Common myeloid progenitor, CD34-positive (primary cell): ENCODE measurements around the gene UPK3A.
"Not testable (repeated sequence)": the region's sequence is repeated elsewhere in the genome, so short reads cannot be mapped to it uniquely, and the experiment has no call there.

Experiments used
- CTCF ChIA-PET: fragments of 350-600 bp; sonication (Branson Sonifier 250); formaldehyde crosslinking; loops from one replicate; lab custom pipeline; 2021; ENCODE audit warnings: antibody characterized with exemption; lab: Charles Lee
- POLR2A ChIA-PET: fragments of 350-600 bp; sonication (Branson Sonifier 250); formaldehyde crosslinking; loops from one replicate; lab custom pipeline; 2021; ENCODE audit warnings: antibody characterized with exemption; lab: Charles Lee
- DNase-seq, 3 donors: peaks; one replicate each; pipeline versions ENCODE4 v3.0.0 to v3.0.0-alpha.2; 2013
- H3K27ac ChIP-seq, 2 experiments: 1 replicate in 1 of 2; 2 replicates in 1 of 2; pipeline ENCODE4 v1.7.0; 2013; ENCODE audit warnings: inconsistent platforms in 2 of 2, low read length in 2 of 2, mild to moderate bottlenecking in 2 of 2, low read depth in 1 of 2, moderate library complexity in 1 of 2; ENCODE audit not compliant: severe bottlenecking in 2 of 2, insufficient read depth in 1 of 2, poor library complexity in 1 of 2
- H3K27me3 ChIP-seq, 5 experiments: replicated peaks in 2 of 5; 1 replicate in 3 of 5; 2 replicates in 2 of 5; pipeline versions ENCODE4 v1.6.1 to v1.7.0; 2013; ENCODE audit warnings: low read length in 4 of 5, mild to moderate bottlenecking in 2 of 5, moderate library complexity in 2 of 5, inconsistent platforms in 1 of 5; ENCODE audit not compliant: insufficient read depth in 5 of 5, control insufficient read depth in 4 of 5
- H3K36me3 ChIP-seq, 4 experiments: 1 replicate in 2 of 4; 2 replicates in 2 of 4; pipeline versions ENCODE4 v1.6.1 to v1.7.0; 2013; ENCODE audit warnings: low read length in 3 of 4, control low read depth in 1 of 4, mild to moderate bottlenecking in 1 of 4; ENCODE audit not compliant: control insufficient read depth in 4 of 4, insufficient read depth in 4 of 4
- H3K4me1 ChIP-seq, 4 experiments: 1 replicate in 3 of 4; 2 replicates in 1 of 4; pipeline versions ENCODE4 v1.6.1 to v1.7.1; 2013; ENCODE audit warnings: low read length in 3 of 4, mild to moderate bottlenecking in 3 of 4, control low read depth in 1 of 4, inconsistent platforms in 1 of 4, moderate library complexity in 1 of 4; ENCODE audit not compliant: control insufficient read depth in 4 of 4, insufficient read depth in 4 of 4; ENCODE audit errors: control extremely low read depth in 1 of 4
- H3K4me3 ChIP-seq, 7 experiments: 1 replicate in 4 of 7; 2 replicates in 3 of 7; pipeline versions ENCODE4 v1.5.1 to v1.7.0; 2013; ENCODE audit warnings: mild to moderate bottlenecking in 7 of 7, low read length in 6 of 7, moderate library complexity in 6 of 7, inconsistent platforms in 2 of 7, low read depth in 2 of 7, control low read depth in 1 of 7; ENCODE audit not compliant: insufficient read depth in 4 of 7, control insufficient read depth in 1 of 7; ENCODE audit errors: extremely low read depth in 1 of 7
- H3K9me3 ChIP-seq, 5 experiments: 1 replicate in 4 of 5; 2 replicates in 1 of 5; pipeline versions ENCODE4 v1.6.1 to v1.7.1; 2013; ENCODE audit warnings: low read length in 4 of 5, mild to moderate bottlenecking in 2 of 5, inconsistent platforms in 1 of 5, low read depth in 1 of 5, moderate library complexity in 1 of 5; ENCODE audit not compliant: control insufficient read depth in 4 of 5, insufficient read depth in 2 of 5; ENCODE audit errors: control extremely low read depth in 1 of 5
- WGBS: methylation state at CpG from one replicate; pipeline ENCODE4 v1.1.5; 2013; ENCODE audit not compliant: insufficient coverage; 5-methylcytosine and 5-hydroxymethylcytosine counted together

Gene UPK3A

GRCh38 chr22:45271667-45272201, 13.0 kb upstream of the UPK3A start:
- no peaks in the 10 kb centered on the region for H3K9me3 ChIP-seq
- H3K4me3 ChIP-seq, result no peak overlapping the region
- peaks cover 0 to 17% (median 7%) of the 10 kb centered on the region in 5 experiments for H3K27me3 ChIP-seq
- ChIA-PET POLR2A (interaction anchor here (0.7 kb wide), 1 partner anchor 46 kb away, joined by 3 read pairs; no protein-coding TSS in a partner anchor), CTCF (interaction anchor here (1.1 to 2.8 kb wide), 4 partner anchors 10 to 162 kb away, joined by 3 to 9 read pairs (median 4); no protein-coding TSS in a partner anchor)
- no peaks in the 10 kb centered on the region for H3K36me3 ChIP-seq
- 77% methylated on average over 13 of the region's 13 CpGs for WGBS
- no peak overlapping the region for H3K27ac ChIP-seq
- DNase-seq, result no peak
- H3K4me1 ChIP-seq, result peaks cover 0 to 15% (median 13%) of the 10 kb centered on the region in 4 experiments

GRCh38 chr22:45272498-45272897, 12.3 kb upstream of the UPK3A start:
- peaks cover 0 to 17% (median 7%) of the 10 kb centered on the region in 5 experiments for H3K27me3 ChIP-seq
- H3K4me3 ChIP-seq, result no peak overlapping the region
- no peak for DNase-seq
- H3K9me3 ChIP-seq, result no peaks in the 10 kb centered on the region
- 96% methylated on average over 7 of the region's 7 CpGs for WGBS
- no peak overlapping the region for H3K27ac ChIP-seq
- H3K36me3 ChIP-seq, result no peaks in the 10 kb centered on the region
- peaks cover 0 to 15% (median 13%) of the 10 kb centered on the region in 4 experiments for H3K4me1 ChIP-seq
- POLR2A ChIA-PET, result no interaction called here
- CTCF ChIA-PET, result interaction anchor here (1.1 to 2.8 kb wide), 3 partner anchors 10 to 161 kb away, joined by 3 to 9 read pairs (median 5); no protein-coding TSS in a partner anchor

DNA sequence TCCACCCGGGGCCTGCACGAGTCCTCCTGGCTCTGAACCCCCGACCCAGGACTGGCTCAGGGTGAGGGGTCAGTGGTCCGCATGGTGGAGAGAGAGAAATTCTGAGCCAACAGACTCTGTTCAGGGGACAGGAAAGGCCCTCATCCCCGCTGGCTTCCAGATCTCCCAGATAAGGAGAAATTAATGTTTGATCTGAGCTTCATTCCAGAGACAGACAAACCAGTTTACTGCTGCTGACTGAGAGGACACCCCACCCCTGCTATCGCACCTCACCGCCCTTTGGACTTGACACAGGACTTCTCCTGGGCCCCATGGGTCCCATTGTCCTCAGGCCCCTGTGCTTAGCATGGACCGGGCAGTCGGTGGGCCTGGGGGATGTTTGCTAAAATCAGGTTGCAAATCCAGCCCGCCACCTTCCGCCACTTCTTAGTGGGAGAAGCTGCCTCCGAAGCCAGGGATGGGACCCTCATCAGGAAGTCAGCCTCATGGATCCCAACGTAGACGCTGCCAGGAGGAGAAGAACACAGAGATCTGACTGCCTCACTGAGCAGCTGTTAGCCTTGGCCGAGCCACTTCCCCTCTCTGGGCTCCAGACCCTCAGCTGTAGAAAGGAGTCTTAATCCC, 11.2 kb upstream of the UPK3A start:
- Histone ChIP-seq H3K27me3 (peaks cover 0 to 17% (median 7%) of the 10 kb centered on the region in 5 experiments), H3K27ac (no peak overlapping the region), H3K9me3 (no peaks in the 10 kb centered on the region), H3K4me1 (peaks cover 0 to 12% (median 10%) of the 10 kb centered on the region in 4 experiments), H3K36me3 (no peaks in the 10 kb centered on the region), H3K4me3 (no peak overlapping the region)
- CTCF ChIA-PET, result no interaction called here
- POLR2A ChIA-PET, result interaction anchor here (0.6 kb wide), 1 partner anchor 9 kb away, joined by 8 read pairs; no protein-coding TSS in a partner anchor
- 91% methylated on average over 14 of the region's 15 CpGs for WGBS
- DNase-seq, result no peak

GRCh38 chr22:45276507-45277105, 8.1 kb upstream of the UPK3A start:
- peaks cover 0 to under 1% (median 0%) of the 10 kb centered on the region in 5 experiments for H3K27me3 ChIP-seq
- H3K9me3 ChIP-seq, result no peaks in the 10 kb centered on the region
- H3K27ac ChIP-seq, result no peak overlapping the region
- CTCF ChIA-PET, result no interaction called here
- H3K4me3 ChIP-seq, result no peak overlapping the region
- over 99% methylated on average over 12 of the region's 12 CpGs for WGBS
- peaks cover 0 to 10% (median 8%) of the 10 kb centered on the region in 4 experiments for H3K4me1 ChIP-seq
- no peaks in the 10 kb centered on the region for H3K36me3 ChIP-seq
- no peak for DNase-seq
- POLR2A ChIA-PET, result interaction anchor here (0.5 kb wide), 1 partner anchor 62 kb away, joined by 3 read pairs; no protein-coding TSS in a partner anchor

DNA sequence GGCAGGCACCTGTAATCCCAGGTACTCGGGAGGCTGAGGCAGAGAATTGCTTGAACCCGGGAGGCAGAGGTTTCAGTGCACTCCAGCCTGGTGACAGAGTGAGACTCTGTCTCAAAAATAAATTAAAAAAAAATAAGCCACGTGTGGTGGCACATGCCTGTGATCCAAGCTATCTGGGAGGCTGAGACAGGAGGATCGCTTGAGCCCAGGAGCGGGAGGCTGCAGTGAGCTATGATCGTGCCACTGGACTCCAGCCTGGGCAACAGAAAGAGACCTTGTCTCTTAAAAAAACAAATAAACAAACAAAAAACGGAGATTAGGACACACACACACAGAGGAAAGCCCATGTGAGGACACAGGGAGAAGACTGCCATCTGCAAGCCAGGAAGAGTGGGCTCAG, 7.0 kb upstream of the UPK3A start:
- H3K27me3 ChIP-seq, DNase-seq, H3K4me3 ChIP-seq, POLR2A ChIA-PET, H3K9me3 ChIP-seq, H3K27ac ChIP-seq, H3K4me1 ChIP-seq, H3K36me3 ChIP-seq: not testable (repeated sequence)
- CTCF ChIA-PET, result interaction anchor here (0.6 kb wide), 1 partner anchor 461 kb away, joined by 3 read pairs; no protein-coding TSS in a partner anchor
- 91% methylated on average over 6 of the region's 7 CpGs for WGBS

GRCh38 chr22:45278125-45278524, 6.6 kb upstream of the UPK3A start:
- no peak overlapping the region for H3K27ac ChIP-seq
- peaks cover 0 to 10% (median 8%) of the 10 kb centered on the region in 4 experiments for H3K4me1 ChIP-seq
- no peak overlapping the region for H3K4me3 ChIP-seq
- H3K36me3 ChIP-seq, result no peaks in the 10 kb centered on the region
- H3K27me3 ChIP-seq, result peaks cover 0 to 4% (median 0%) of the 10 kb centered on the region in 5 experiments
- CTCF ChIA-PET, result no interaction called here
- POLR2A ChIA-PET, result no interaction called here
- DNase-seq, result no peak
- H3K9me3 ChIP-seq, result no peaks in the 10 kb centered on the region
- 96% methylated on average over 7 of the region's 9 CpGs for WGBS

DNA sequence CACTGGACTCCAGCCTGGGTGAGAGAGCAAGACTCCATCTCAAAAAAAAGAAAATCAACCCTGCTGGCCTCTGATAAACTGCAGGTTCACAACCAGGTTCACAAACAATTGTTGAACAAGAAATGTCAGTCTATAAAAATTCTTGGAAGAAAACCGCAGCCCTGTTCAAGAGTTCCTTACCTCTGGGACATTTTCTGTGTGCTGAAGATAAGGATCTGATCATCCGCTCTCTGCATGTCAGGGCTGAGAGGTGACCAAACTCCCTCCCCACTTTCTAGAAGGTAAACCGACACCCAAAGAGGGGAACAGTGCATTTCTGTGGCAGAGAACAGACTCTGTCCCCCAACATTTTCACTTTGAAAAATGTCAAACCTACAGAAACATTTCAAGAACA, 4.2 kb upstream of the UPK3A start:
- peaks cover 0 to 19% (median 16%) of the 10 kb centered on the region in 4 experiments for H3K4me1 ChIP-seq
- H3K4me3 ChIP-seq, result no peak overlapping the region
- no peak overlapping the region for H3K27ac ChIP-seq
- no peaks in the 10 kb centered on the region for H3K36me3 ChIP-seq
- POLR2A ChIA-PET, result no interaction called here
- 83% methylated on average over 2 of the region's 3 CpGs for WGBS
- CTCF ChIA-PET, result no interaction called here
- peaks cover 0 to 17% (median 10%) of the 10 kb centered on the region in 5 experiments for H3K27me3 ChIP-seq
- DNase-seq, result no peak
- no peaks in the 10 kb centered on the region for H3K9me3 ChIP-seq
